Stimulated activated naive CD8-positive, alpha-beta T cell treated with anti-CD3 and anti-CD28 coated beads, Interleukin-15, Interleukin-2, amounts not matched to agents 100 U/mL and 50 U/mL, for 24 hours (primary cell): ENCODE results near the gene FUZ.
"Not testable (repeated sequence)": the region's sequence is repeated elsewhere in the genome, so short reads cannot be mapped to it uniquely, and the experiment has no call there.

Source experiments
- ATAC-seq: fragments of 150-1000 bp; cut with Tn5 transposase; one replicate; pipeline ENCODE4 v1.10.0; 2021
- DNase-seq: peaks from one replicate; pipeline ENCODE4 v3.0.0; 2021

FUZ gene

DNA sequence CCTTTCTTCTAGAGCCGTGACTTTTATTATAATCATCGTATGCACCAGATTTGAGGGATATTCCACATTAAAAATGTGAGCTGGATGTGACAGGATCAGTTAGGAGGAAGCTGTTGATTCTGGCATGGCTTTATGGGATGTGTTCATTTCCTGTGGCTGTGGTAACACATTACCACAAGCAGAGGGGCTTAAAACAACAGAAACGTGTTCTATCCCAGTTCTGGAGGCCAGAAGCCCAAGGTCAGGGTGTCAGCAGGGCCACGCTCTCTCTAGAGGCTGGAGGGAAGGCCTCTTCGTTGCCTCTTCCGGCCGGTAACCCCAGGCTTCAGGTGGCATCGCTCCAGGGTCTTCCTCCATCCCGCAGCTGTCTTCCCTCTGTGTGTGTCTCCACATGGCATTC lies 19.5 kb upstream of the FUZ start:
- ATAC-seq (no peak), DNase-seq (no peak)

DNA sequence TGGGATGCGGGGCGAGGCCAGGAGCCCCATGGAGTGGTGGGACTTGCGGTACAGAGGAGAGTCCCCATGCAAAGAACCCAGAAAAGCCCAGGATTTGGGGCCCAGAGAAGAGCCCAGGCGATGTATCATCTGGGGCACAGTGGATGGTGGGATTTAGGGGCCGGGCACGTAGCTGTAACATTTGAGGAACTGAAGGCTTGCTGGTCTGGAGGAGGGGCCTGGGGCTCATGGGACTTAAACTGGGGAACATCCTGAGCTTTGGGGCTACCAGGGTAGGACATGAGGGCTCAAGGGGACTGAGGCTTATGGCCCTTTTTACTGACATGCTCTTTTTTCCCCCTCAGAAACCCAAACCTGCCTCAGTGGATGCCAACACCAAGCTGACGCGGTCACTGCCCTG lies 18.5 kb upstream of the FUZ start:
- no peak for DNase-seq
- ATAC-seq, result no peak

DNA sequence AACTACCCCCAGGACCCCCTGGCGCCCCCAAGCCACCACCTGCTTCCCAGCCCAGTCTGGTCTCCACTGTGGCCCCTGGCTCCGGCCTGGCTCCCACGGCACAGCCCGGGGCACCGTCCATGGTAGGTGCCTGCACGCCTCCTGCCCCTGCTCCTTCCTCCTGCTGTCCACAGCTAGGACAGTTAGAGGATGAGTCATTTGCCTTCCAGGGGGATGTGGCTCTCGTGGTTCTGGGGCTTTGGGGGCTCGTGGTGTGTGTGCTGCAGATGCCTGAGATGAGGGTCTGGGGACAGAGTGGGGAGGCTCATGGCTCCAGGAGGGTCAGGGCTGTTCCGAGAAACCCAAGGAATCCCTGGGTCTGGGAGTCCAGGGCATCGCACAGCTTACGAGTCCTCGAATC lies 17.7 kb upstream of the FUZ start:
- no peak for ATAC-seq

DNA sequence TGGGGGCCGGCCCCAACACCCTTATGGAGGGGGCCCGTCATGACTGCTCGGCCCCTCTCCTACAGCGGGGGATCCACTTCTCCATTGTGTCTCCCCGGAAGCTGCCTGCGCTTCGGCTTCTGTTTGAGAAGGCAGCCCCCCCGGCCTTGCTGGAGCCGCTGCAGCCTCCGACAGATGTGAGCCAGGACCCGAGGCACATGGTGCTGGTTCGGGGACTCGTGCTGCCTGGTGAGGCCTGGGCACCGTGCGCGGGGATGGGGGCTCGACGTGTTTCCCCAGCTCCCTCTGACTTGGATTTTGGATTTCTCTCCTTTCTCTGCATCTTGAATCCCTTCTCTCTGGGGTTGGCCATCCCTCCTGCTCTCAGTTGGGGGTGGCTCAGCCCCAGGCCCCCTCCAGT lies 16.6 kb upstream of the FUZ start:
- ATAC-seq (no peak), DNase-seq (no peak)

More for the DNA sequence above, 17.7 kb upstream of the FUZ start:
- DNase-seq, result no peak

DNA sequence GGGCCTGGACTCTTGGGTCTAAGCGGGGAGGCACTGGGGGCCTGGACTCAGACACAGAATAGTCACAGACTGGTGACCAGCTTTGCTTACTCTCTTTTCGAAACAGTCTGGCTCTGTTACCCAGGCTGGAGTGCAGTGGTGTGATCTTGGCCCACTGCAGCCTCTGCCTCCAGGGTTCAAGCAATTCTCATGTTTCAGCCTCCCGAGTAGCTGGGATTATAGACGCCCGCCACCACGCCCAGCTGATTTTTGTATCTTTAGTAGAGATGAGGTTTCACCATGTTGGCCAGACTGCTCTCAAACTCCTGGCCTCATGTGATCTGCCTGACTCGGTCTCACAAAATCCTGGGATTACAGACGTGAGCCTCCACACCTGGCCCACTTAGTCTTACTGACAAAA lies 16.1 kb upstream of the FUZ start:
- ATAC-seq, result no peak

DNA sequence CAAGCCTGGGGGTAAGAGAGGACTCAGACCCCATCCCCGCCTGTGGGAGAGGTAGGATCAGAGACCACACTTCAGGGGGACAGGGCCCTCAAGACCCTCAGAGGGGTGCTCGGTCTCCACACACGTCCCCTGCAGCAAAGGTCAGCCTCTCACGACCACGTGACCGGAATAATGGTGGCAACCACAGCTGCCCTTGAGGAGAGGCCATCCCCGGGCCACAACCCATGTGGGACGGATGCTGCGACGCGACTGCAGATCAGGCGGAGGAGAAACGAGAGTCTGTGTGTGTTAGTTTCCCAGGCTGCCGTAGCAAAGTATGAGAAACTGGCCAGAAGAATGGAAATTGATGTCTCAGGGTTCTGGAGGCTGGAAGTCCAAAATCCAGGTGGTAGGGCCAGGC lies 13.9 kb upstream of the FUZ start:
- DNase-seq, result no peak
- ATAC-seq, result no peak

More for the DNA sequence above, 16.1 kb upstream of the FUZ start:
- DNase-seq, result no peak

DNA sequence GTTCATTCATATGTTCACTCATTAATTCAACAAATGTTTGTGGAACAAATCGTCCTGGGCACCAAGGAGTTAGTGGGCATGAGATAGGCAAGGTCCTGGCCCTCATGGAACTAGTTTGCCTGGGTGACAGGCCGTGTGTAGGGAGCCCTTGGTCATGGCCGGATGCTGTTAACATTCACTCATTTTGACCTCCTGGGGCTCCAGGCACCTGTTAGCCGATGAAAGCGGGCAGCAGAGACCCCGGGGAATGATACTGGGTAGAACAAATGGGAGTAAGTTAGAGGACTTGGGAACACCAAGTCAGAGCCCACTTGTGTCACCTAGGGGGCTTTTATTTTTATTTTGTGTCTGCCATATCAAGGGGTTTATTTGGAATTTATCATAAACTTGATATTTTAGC lies 11.6 kb upstream of the FUZ start:
- ATAC-seq (no peak), DNase-seq (no peak)

DNA sequence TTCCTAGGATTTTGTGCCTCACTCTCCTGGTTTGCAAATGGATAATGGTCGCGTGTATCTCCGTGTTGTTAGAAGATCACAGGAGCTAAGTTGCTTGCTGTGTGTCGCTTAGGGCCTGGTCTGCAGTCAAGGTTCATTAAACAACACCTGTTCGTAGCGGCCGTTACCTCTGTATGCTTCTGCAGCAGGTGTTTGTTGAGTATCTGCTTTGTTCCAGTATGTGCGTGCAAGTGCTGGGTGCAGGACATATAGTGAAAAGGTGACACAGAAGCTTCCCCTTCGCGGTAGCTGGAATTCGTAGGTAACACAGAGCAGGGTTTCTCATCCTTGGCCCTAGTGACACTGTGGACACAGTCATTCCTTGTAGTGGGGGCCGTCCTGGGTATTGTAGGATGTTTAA lies 10.4 kb upstream of the FUZ start:
- DNase-seq (no peak), ATAC-seq (no peak)

DNA sequence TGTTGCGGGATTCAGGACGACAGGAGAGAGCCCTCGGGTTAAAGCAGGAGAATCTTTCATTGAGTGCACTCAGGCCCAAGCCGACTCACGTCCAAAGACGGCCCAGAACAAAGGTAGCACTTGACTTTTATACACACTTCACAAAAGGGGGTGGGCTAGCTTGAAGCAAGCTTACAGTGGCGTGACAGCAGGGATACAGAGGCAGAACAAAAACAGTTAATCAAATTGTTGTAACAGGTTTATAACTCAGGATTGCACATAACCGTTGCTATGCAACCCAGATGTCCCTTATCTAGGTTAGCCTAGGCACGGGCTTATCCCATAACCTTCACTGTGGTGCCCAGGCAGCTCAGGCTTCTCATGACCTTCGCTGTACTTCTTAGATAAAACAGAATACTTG lies 7.0 kb upstream of the FUZ start:
- ATAC-seq (no peak), DNase-seq (no peak)

DNA sequence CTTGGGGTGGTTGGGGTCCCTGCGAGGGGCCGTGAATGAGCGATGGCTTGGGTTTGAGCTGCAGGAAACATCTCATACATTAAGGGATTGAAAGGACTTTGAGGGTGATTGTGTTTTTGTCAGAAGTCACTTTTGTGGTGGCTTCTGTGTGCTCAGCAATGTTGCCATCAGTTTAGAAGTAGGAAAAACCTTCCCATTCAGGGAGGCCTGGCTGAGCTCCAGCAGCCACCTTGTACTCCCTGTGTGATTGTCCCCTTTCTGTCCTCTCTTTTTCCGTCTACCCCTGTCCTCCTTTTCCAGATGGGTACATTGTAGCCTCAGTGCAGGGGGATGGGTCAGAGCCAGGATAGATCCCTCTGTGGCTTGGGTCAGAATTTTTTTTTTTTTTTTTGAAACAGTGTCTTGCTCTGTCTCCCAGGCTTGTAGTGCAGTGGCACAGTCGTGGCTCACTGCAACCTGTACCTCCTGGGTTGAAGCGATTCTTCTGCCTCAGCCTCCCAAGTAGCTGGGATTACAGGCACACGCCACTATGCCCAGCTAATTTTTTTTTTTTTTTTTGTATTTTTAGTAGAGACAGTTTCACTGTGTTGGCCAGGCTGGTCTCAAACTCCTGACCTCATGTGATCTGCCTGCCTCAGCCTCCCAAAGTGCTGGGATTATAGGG lies 6.5 kb upstream of the FUZ start:
- ATAC-seq, DNase-seq: not testable (repeated sequence)

DNA sequence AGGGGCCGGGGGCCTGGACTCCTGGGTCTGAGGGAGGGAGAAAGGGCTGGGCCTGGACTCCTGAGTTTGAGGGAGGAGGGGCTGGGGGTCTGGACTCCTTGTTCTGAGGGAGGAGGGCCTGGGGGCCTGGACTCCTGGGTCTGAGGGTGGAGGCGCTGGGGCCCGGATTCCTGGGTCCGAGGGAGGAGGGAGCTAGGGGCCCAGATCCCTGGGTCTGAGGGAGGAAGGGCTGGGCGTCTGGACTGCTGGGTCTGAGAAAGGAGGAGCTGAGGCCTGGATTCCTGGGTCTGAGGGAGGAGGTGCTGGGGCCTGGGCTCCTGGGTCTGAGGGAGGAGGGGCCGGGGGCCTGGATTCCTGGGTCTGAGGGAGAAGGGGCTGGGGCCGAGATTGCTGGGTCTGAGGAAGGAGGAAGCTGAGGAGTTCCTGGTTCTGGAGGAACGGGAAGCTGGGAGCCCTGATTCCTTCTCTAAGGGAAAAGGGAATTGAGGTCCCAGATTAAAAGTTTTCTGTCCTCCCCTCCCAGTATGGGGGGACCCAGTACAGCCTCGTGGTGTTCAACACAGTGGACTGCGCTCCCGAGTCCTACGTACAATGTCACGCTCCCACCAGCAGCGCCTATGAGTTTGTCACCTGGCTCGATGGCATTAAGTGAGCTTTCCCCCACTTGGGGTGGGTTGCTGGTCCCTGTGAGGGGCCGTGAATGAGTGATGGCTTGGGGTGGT lies 5.7 kb upstream of the FUZ start:
- no peak for DNase-seq
- no peak for ATAC-seq

DNA sequence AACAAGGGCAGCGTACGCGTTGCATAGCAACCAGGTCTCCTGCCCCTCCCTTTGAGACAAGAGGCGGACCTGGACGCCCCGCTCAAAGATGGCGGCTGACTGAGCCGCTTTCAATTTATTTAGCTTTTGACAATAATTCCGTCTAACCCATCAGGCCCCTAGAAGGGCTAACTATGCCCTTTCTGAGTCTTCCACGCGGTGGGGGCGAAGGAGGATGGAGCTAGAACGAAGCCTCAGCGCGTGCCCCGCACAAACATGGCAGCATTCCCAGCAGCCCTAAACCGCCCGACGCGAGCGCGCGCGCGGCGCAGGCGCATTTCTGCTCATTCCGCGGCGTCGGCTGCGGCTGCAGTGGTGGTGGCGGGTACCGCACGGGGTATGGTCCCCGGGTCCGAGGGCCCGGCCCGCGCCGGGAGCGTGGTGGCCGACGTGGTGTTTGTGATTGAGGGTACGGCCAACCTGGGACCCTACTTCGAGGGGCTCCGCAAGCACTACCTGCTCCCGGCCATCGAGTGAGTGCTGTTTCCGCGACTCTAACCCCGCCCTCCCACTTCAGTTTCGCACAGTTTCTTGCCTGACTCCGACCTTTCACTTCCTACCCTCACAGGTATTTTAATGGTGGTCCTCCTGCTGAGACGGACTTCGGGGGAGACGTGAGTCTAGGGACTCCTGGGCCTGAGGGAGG lies 5.0 kb upstream of the FUZ start, which contains the start of gene MED25:
TSS of gene MED25 (plus strand) at position 326 of the 685 bp plus-strand sequence. CDS start at position 379, 53 bp downstream.
- peak; percentile 77 for ATAC-seq
- DNase-seq, result peak; percentile 88

DNA sequence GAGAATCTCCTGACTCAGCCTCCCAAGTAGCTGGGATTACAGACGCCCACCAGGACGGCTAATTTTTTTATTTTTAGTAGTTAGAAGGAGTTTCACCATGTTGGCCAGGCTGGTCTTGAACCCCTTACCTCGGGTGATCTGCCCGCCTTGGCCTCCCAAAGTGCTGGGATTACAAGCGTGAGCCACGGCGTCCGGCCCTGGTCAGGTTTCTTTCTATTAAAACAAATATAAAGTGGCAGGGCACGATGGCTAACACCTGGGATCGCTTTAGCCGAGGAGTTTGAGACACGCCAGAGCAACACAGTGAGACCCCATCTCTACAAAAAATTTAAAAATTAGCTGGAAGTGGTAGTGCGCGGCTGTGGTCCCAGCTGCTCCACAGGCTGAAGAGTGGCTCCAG lies 3.5 kb upstream of the FUZ start:
- no peak for DNase-seq
- no peak for ATAC-seq

DNA sequence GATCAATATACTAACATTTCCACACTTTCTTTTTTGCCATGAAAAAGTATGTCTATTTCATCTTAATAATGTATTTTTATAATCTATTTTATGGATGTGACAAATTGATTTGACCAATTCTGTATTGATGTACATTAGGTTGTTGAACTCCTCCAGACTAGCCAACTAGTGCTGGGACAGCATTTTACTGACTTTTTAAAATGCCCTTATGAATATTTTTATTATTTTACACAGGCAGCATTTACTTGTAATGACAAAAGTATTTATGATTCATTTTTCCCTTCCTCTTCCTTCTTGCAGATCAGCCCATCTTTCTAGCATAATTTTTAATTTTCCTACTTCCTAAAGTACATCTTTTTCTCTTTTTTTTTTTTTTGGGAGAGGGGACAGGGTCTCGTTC lies 918 bp upstream of the FUZ start:
- DNase-seq (no peak), ATAC-seq (no peak)

DNA sequence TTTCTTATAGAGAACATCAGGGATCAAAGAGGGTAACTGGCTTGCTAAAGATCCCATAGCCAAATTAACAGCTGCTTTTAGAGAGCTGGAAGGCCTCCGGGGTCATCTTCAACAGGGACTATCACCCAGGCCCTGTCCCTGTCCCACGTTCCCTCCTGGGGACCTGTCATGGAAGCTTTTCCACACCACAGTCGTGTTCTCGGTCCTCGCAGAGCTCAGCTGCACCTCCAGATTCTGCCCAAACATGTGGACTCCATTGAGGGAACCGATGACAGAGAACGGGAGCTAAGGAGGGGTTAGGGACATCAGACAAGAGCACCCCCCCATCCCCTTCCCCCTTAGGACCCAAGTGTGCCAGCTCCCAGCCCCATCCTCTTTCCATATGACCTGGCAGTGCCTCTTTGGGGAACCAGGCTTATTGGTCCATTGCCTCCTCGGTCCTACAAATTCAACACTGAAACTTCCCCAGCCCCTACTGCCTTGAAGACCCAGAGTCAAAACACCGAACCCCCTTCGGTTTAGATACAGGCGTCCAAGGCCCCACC lies 568 bp downstream of the FUZ start:
- DNase-seq (no peak), ATAC-seq (no peak)

DNA sequence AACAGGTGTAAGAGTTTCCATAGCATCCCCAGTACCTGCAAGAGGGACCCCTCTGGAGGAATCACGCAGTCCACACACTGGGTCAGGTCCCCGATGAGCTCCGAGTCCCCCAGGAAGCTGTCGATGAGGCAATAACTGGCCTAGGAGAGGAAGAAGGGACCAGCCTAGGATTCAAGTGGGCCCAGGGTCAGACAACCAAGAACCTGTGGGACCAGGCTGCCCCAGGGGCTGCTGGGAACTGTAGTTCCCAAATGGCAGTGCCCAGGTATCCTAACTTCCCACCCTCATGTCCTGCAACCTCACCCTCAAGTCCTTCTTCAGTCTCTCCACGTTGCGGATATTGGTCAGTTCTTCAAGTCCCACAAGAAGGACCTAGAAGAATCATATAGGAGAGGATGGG lies 1.8 kb downstream of the FUZ start:
- DNase-seq (no peak), ATAC-seq (no peak)

DNA sequence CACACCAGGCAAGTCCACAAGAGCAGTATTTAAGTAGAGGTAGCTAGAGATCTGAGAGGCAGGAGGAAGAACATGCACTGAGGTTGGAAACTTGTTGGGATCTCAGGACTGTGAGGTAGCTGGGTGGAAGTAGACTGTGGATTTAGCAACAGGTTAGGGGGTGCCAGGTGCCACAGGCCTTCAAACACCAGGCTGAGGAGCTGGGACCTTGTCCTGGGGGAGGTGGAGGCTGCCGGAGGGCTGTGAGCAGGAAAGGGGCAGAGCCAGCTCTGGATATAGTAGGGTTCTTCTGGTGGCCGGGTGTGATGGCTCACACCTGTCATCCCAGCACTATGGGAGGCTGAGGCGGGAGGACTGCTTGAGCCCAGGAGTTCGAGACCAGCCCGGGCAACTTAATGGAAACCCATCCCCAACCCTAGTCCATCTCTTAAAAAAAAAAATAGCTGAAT lies 3.1 kb downstream of the FUZ start:
- ATAC-seq, result no peak
- no peak for DNase-seq

DNA sequence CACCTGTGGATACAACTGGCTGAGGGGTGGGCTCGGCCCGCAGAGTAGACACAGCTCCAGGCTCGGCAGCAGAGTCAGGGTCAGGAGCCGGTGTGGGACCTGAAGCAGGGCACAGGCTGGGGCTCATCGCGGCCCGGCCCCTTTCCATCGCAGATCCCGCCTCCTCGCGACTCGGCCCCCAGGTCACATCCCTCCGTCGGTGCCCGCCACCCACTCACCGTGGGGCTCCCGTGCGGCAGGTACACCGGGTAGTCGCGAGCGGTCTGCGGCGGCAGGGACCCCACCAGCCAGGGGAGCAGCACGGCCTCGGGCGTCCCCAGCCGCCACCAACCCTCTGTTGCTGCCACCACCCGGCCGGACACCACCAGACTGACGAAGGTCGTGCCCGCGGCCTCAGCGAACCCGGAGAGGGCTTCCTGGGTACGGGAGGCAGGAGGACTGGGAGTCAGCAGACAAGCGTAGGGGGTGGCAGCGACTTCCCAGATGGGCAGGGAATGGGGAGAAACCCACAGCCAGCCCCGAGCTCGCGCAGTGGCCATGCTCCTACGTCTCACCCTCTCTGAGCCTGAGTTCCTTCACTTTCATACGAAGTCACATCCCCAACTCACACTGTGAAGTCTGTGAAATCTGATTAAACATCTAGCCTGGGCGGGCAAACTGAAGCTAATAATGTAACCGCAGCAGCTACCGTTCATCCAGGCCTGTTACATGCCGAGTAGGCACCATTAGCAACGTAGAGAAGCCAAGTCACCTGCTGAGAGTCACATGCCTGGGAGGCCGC lies 3.7 kb downstream of the FUZ start:
- no peak for ATAC-seq
- peak; percentile 45 for DNase-seq

DNA sequence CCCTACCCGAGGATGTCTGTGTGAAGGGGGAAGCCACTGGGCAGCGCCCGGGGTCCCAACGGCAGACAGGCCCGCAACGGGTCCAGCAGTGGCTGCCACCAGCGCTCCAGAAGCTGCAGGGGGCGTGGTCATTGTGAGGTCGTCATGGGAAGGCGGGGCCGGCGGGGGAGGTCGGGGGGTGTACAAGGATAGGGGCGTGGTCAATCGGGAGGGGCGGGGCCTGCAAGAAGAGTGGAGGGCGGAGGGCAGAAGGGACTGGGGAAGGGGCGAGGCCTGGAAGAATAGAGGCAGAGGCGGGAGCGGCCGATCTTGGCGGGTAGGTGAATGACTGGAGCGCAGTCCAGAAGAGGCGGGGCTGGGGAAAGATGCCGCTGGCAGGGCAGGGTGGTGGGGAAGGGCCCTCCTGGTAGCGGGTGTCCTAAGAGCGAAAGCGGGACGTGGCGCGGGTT lies 4.4 kb downstream of the FUZ start:
- DNase-seq, result peak; percentile 87
- peak; percentile 12 for ATAC-seq

DNA sequence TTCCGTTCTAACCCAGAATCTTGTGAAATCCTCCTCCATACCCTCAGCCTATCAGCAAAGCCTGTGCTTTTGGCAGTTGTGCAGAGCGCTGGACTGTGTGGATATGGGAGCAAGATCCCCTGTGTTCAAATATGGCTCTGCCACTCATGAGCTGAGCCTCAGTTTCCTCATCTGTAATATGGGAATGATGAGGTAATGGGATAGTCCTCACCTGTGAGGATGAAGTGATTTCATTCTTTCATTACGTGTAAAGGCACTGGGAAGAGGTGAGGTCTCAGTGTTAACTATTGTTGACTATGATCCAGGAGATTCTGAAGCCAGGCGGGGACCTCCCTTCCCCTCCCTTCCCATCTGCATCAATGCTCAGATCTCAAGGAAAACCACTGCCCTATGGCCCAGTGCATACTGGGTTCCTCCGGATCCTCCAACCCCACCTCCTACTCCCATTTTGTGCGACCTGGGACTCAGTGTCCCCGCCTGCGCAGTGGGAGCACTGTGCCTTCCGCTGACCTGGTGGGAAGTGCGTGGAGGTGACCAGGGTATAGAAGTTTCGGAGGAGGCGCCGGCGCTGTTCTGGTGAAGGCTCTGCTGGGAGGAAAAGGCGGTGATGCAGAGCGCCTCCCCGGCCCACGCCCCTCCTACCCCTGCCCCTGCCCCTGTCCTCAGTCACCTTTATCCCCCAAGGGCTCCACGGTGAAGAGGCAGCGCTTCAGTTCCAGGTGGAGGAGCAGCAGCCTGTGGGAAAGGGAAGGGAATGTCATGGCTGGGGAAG lies 5.0 kb downstream of the FUZ start:
- DNase-seq (no peak), ATAC-seq (no peak)
